GM12878 (cell line): ENCODE data around the gene STK32B. TPM values are rescaled to one million over a fixed set of nuclear protein-coding genes. Genes with fewer than 3 reads are reported as not detected.

Experiments used
- ATAC-seq: fragments of 200-7000 bp; cut with Tn5 transposase; 3 replicates; pipeline ENCODE4 v1.9.1; 2020; ENCODE audit warnings: mild to moderate bottlenecking, moderate library complexity
- BruUV-seq: library from RNA; stranded (reverse); fragments of 400-500 nt; replicated peaks from 2 replicates; lab custom pipeline; 2021; lab: Mats Ljungman, UMichigan
- CTCF ChIA-PET: fragments of 300-600 bp; sonication (Branson Sonifier 250); formaldehyde crosslinking; extraction: SDS; loops from one replicate; lab custom pipeline; 2021; ENCODE audit warnings: inconsistent platforms; lab: Yijun Ruan, JAX
- POLR2A ChIA-PET: fragments of 350-600 bp; formaldehyde crosslinking; extraction: SDS; loops from one replicate; lab custom pipeline; 2021; ENCODE audit warnings: inconsistent platforms; lab: Charles Lee
- RAD21 ChIA-PET: fragments of 300-600 bp; sonication (Branson Sonifier 250); formaldehyde crosslinking; loops from one replicate; lab custom pipeline; 2023; ENCODE audit warnings: antibody characterized with exemption; ENCODE audit not compliant: unreplicated experiment; lab: Charles Lee
- SMC1A ChIA-PET: fragments of 300-600 bp; sonication (Branson Sonifier 250); formaldehyde crosslinking; loops from one replicate; lab custom pipeline; 2023; ENCODE audit not compliant: unreplicated experiment, uncharacterized antibody; lab: Charles Lee
- DNase-seq: peaks from one replicate; pipeline ENCODE4 v3.0.0-alpha.2; 2011; ENCODE audit warnings: low read depth, low spot score
- FAIRE-seq: peaks from 3 replicates; lab custom pipeline; 2011; peaks lifted over from hg19 to GRCh38; lab: Jason Lieb, UNC
- H2AFZ ChIP-seq: 2 replicates; pipeline ENCODE4 v1.6.0; 2011; ENCODE audit warnings: low read depth, low read length, control low read depth; ENCODE audit not compliant: control insufficient read depth
- H3K27ac ChIP-seq: 2 replicates; pipeline ENCODE4 v1.5.1; 2011; ENCODE audit warnings: control low read depth; ENCODE audit not compliant: control insufficient read depth, insufficient read depth
- H3K27me3 ChIP-seq, 2 experiments: replicated peaks in 1 of 2; 2 replicates each; pipeline versions ENCODE4 v1.6.0 to v1.6.1; 2011; ENCODE audit warnings: low read length in 1 of 2; ENCODE audit not compliant: control insufficient read depth in 2 of 2, insufficient read depth in 2 of 2
- H3K36me3 ChIP-seq, 2 experiments: 2 replicates each; pipeline ENCODE4 v1.5.1; 2011; ENCODE audit warnings: low read length in 1 of 2; ENCODE audit not compliant: control insufficient read depth in 2 of 2, insufficient read depth in 2 of 2
- H3K4me1 ChIP-seq: 2 replicates; pipeline ENCODE4 v1.6.1; 2011; ENCODE audit warnings: mild to moderate bottlenecking, low read length, moderate library complexity, mixed read lengths; ENCODE audit not compliant: control insufficient read depth, insufficient read depth
- H3K4me2 ChIP-seq: 2 replicates; pipeline ENCODE4 v1.6.0; 2011; ENCODE audit warnings: control low read depth; ENCODE audit not compliant: control insufficient read depth, insufficient read depth
- H3K4me3 ChIP-seq: fragments of 200-600 bp; sonication (generic); 2 replicates; pipeline ENCODE4 v1.5.1; 2016
- H3K79me2 ChIP-seq: 2 replicates; pipeline ENCODE4 v1.6.0; 2011; ENCODE audit warnings: low read length; ENCODE audit not compliant: control insufficient read depth, insufficient read depth
- H3K9ac ChIP-seq: 2 replicates; pipeline ENCODE4 v1.8.0; 2011; ENCODE audit warnings: low read length, control low read depth, mixed read lengths; ENCODE audit not compliant: control insufficient read depth, insufficient read depth
- H3K9me3 ChIP-seq: replicated peaks from 3 replicates; pipeline ENCODE4 v1.5.1; 2011; ENCODE audit warnings: mild to moderate bottlenecking, low read length; ENCODE audit not compliant: control insufficient read depth, insufficient read depth
- H4K20me1 ChIP-seq: 2 replicates; pipeline ENCODE4 v1.6.0; 2011; ENCODE audit not compliant: control insufficient read depth, insufficient read depth
- ATF3 ChIP-seq: IDR thresholded peaks from 2 replicates; pipeline ENCODE4 v1.6.1; 2011; ENCODE audit warnings: low read depth, mild to moderate bottlenecking, low read length, moderate library complexity, borderline replicate concordance; ENCODE audit errors: extremely low read depth
- BCL3 ChIP-seq: IDR thresholded peaks from 2 replicates; pipeline ENCODE4 v1.6.1; 2011; ENCODE audit warnings: borderline replicate concordance, low read depth, mild to moderate bottlenecking, moderate library complexity, low read length; ENCODE audit not compliant: insufficient read depth, poor library complexity, severe bottlenecking
- EED ChIP-seq: sonication (generic); IDR thresholded peaks from 2 replicates; pipeline ENCODE4 v1.6.1; 2016; ENCODE audit warnings: antibody characterized with exemption, low read depth
- ETV6 ChIP-seq, 2 experiments: fragments of 450-650 bp in 1 of 2; IDR thresholded peaks in 1 of 2; conservative IDR thresholded peaks in 1 of 2; 2 replicates each; pipeline ENCODE4 v1.6.1; 2014; ENCODE audit warnings: antibody characterized with exemption in 1 of 2, borderline replicate concordance in 1 of 2, low read depth in 1 of 2, mild to moderate bottlenecking in 1 of 2, moderate library complexity in 1 of 2
- HDAC6 ChIP-seq: fragments of 200-600 bp; sonication (generic); IDR thresholded peaks from one replicate; pipeline ENCODE4 v1.8.0; 2017; ENCODE audit warnings: antibody characterized with exemption; ENCODE audit not compliant: unreplicated experiment
- IRF4 ChIP-seq: IDR thresholded peaks from 2 replicates; pipeline ENCODE4 v1.6.1; 2011; ENCODE audit warnings: low read depth, low read length
- MTA3 ChIP-seq: IDR thresholded peaks from 2 replicates; pipeline ENCODE4 v1.6.1; 2012; ENCODE audit warnings: low read length, inconsistent platforms, borderline replicate concordance
- MYB ChIP-seq: fragments of 150-350 bp; IDR thresholded peaks from 2 replicates; pipeline ENCODE4 v1.6.1; 2014; ENCODE audit warnings: mild to moderate bottlenecking, low read depth, low read length, borderline replicate concordance
- NRF1 ChIP-seq: conservative IDR thresholded peaks from 2 replicates; pipeline ENCODE4 v1.6.1; 2011; ENCODE audit warnings: mild to moderate bottlenecking, low read depth, low read length, improper control_type of control experiment
- PBX3 ChIP-seq: IDR thresholded peaks from 2 replicates; pipeline ENCODE4 v1.6.1; 2011; ENCODE audit warnings: mild to moderate bottlenecking, low read depth, low read length, moderate library complexity; ENCODE audit not compliant: insufficient replicate concordance
- PKNOX1 ChIP-seq: fragments of 450-650 bp; IDR thresholded peaks from 2 replicates; pipeline ENCODE4 v1.6.1; 2016; ENCODE audit warnings: mild to moderate bottlenecking
- RBBP5 ChIP-seq: fragments of 200-600 bp; sonication (generic); conservative IDR thresholded peaks from 2 replicates; pipeline ENCODE4 v1.6.1; 2016
- REST ChIP-seq: IDR thresholded peaks from 2 replicates; pipeline ENCODE4 v1.6.1; 2012; ENCODE audit warnings: mild to moderate bottlenecking, low read depth, low read length
- SRF ChIP-seq, 2 experiments: IDR thresholded peaks; 2 replicates each; pipeline ENCODE4 v1.6.1; 2011; ENCODE audit warnings: low read depth in 2 of 2, low read length in 2 of 2, mild to moderate bottlenecking in 1 of 2, moderate library complexity in 1 of 2
- TCF3 ChIP-seq: IDR thresholded peaks from 2 replicates; pipeline ENCODE4 v1.6.1; 2012; ENCODE audit warnings: low read depth, mild to moderate bottlenecking, low read length, borderline replicate concordance; ENCODE audit not compliant: insufficient read depth
- ZNF24 ChIP-seq: fragments of 450-650 bp; IDR thresholded peaks from 2 replicates; pipeline ENCODE4 v1.6.1; 2017; ENCODE audit warnings: antibody characterized with exemption, mild to moderate bottlenecking
- ZSCAN29 ChIP-seq: fragments of 450-650 bp; IDR thresholded peaks from 2 replicates; pipeline ENCODE4 v1.6.1; 2017; ENCODE audit warnings: mild to moderate bottlenecking, moderate library complexity
- WGBS: methylation state at CpG from one replicate; pipeline ENCODE4 v1.1.6; 2016; ENCODE audit warnings: low lambda C conversion rate; ENCODE audit not compliant: insufficient replicate concordance, insufficient coverage; ENCODE audit errors: missing lambda C conversion rate; 5-methylcytosine and 5-hydroxymethylcytosine counted together
- in situ Hi-C: fragments of 300-500 bp; cut with MboI; formaldehyde crosslinking; loops from 9 replicates; pipeline ENCODE4 v1.14.3; 2018; ENCODE audit warnings: mixed read lengths
- intact Hi-C: fragments of 100-400 bp; cut with micrococcal nuclease; formaldehyde crosslinking; loops from one replicate; pipeline ENCODE4 v1.14.2; 2022; ENCODE audit not compliant: unreplicated experiment
- polyA plus RNA-seq, 11 experiments: library from polyadenylated mRNA; depleted of rRNA in 4 of 11; unstranded in 6 of 11; stranded (reverse) in 5 of 11; fragments of >200 nt; fragmentation: Nextera tagmentation in 4 of 11; fragmentation: Illumina TruSeq in 1 of 11; extraction: Ambion mirVana in 4 of 11; extraction: Trizol in 1 of 11; gene quantifications; 1 replicate in 1 of 11; 2 replicates in 10 of 11; pipeline versions ENCODE4 v1.2.1 to v1.2.3, GENCODE V29; 2011 to 2016; ENCODE audit warnings: inconsistent platforms in 2 of 11, missing spikeins in 2 of 11, low read depth in 1 of 11
- total RNA-seq, 4 experiments: library from RNA; depleted of rRNA in 3 of 4; stranded (reverse); fragments of >200 nt in 3 of 4; fragmentation: Illumina TruSeq in 1 of 4; extraction: Trizol in 1 of 4; gene quantifications; 2 replicates each; pipeline versions ENCODE4 v1.2.1 to v1.2.3, GENCODE V29; 2013 to 2021

Gene STK32B
- total and polyA plus RNA-seq, 10 of the 15 experiments (the other 5 are each of a cell fraction or from before 2014, with no cell fraction given) = 0.04 to 0.12 (median 0.08) TPM; not detected in 7

GRCh38 chr4:5280828-5281227 is 229.5 kb downstream of the STK32B start:
- RAD21 ChIA-PET = no interaction called here
- Histone ChIP-seq H3K9ac (no peak overlapping the region), H3K9me3 (no peaks in the 10 kb centered on the region), H3K4me3 (no peak overlapping the region), H3K4me2 (peak overlapping the region; percentile 5; the same call in 1 of the 2 replicates), H3K27ac (no peak overlapping the region), H4K20me1 (no peaks in the 10 kb centered on the region), H3K27me3 (no peaks in the 10 kb centered on the region), H2AFZ (no peak overlapping the region), H3K79me2 (no peaks in the 10 kb centered on the region), H3K36me3 (no peaks in the 10 kb centered on the region), H3K4me1 (no peaks in the 10 kb centered on the region)
- no TSS peak for BruUV-seq
- in situ Hi-C loops = no loop called here
- CTCF ChIA-PET = no interaction called here
- DNase-seq = peak; percentile 4
- peak; percentile 43 for ATAC-seq
- WGBS = 32% methylated on average over 4 of the region's 4 CpGs
- POLR2A ChIA-PET = no interaction called here
- intact Hi-C loops = no loop called here
- SMC1A ChIA-PET = no interaction called here
- FAIRE-seq = no peak
- TF ChIP-seq SRF (IDR thresholded peaks at IDR 0.05; ENCODE audit: low read depth in 2 of 2, low read length in 2 of 2) = peak in 1 of 2 experiments; percentile 13; a peak in 1 of 4 replicates
- TF ChIP-seq TCF3 = no peak
- TF ChIP-seq EED = 0 out of 2 replicates have a peak, but pooled peaks have one; percentile 34
- TF ChIP-seq MTA3 = no peak
- no peak for TF ChIP-seq MYB
- TF ChIP-seq ETV6 (conservative IDR thresholded peaks at IDR 0.05 in 1 of 2, IDR thresholded peaks at IDR 0.05 in 1 of 2; ENCODE audit: borderline replicate concordance in 1 of 2, low read depth in 1 of 2) = peak in 1 of 2 experiments; percentile 94; a peak in 2 of 4 replicates
- no peak for TF ChIP-seq BCL3
- no peak for TF ChIP-seq ZSCAN29
- TF ChIP-seq RBBP5 = no peak
- no peak for TF ChIP-seq PKNOX1
- no peak for TF ChIP-seq HDAC6
- no peak for TF ChIP-seq ATF3
- TF ChIP-seq NRF1 = no peak
- TF ChIP-seq ZNF24 = no peak
- TF ChIP-seq PBX3 = no peak
- TF ChIP-seq IRF4 = peak; percentile 48; the same call in 1 of the 2 replicates
- no peak for TF ChIP-seq REST
